Caco-2 (cell line): ENCODE results near the gene CHMP5. TPM values are rescaled to one million over a fixed set of nuclear protein-coding genes. Genes with fewer than 3 reads are reported as not detected.

Experiments
- BruUV-seq: library from RNA; stranded (reverse); fragments of 400-500 nt; replicated peaks from 2 replicates; lab custom pipeline; 2021; lab: Mats Ljungman, UMichigan
- CTCF ChIA-PET: fragments of 300-600 bp; sonication (Branson Sonifier 250); formaldehyde crosslinking; loops from one replicate; lab custom pipeline; 2022; ENCODE audit warnings: antibody characterized with exemption; lab: Charles Lee
- POLR2A ChIA-PET: fragments of 300-600 bp; sonication (Branson Sonifier 250); formaldehyde crosslinking; loops from one replicate; lab custom pipeline; 2022; ENCODE audit warnings: antibody characterized with exemption; lab: Charles Lee
- DNase-seq, 2 experiments: peaks; one replicate each; pipeline versions ENCODE4 v3.0.0 to v3.0.0-alpha.2; 2020 to 2022
- H3K27me3 ChIP-seq: replicated peaks from 2 replicates; pipeline ENCODE4 v1.6.0; 2011; ENCODE audit warnings: low read length; ENCODE audit not compliant: control insufficient read depth, insufficient read depth
- H3K36me3 ChIP-seq: 2 replicates; pipeline ENCODE4 v1.5.1; 2011; ENCODE audit warnings: low read length; ENCODE audit not compliant: control insufficient read depth, insufficient read depth
- H3K4me1 ChIP-seq: fragments of 250-450 bp; sonication (Bioruptor Pico); 2 replicates; pipeline ENCODE4 v1.5.1; 2020; ENCODE audit warnings: mild to moderate bottlenecking
- H3K4me3 ChIP-seq: 2 replicates; pipeline ENCODE4 v1.5.1; 2011; ENCODE audit warnings: low read depth, mild to moderate bottlenecking, control low read depth, low read length
- H3K9me3 ChIP-seq: fragments of 250-450 bp; sonication (Bioruptor Pico); 2 replicates; pipeline ENCODE4 v1.5.1; 2020; ENCODE audit warnings: mild to moderate bottlenecking, moderate library complexity
- H3K27ac Mint-ChIP-seq: one replicate; pipeline ENCODE4 v1.8.0; 2022; ENCODE audit warnings: mixed read lengths; ENCODE audit not compliant: unreplicated experiment
- H3K27me3 Mint-ChIP-seq: one replicate; pipeline ENCODE4 v1.8.0; 2022; ENCODE audit warnings: mixed read lengths; ENCODE audit not compliant: insufficient read depth, unreplicated experiment
- H3K36me3 Mint-ChIP-seq: one replicate; pipeline ENCODE4 v1.8.0; 2022; ENCODE audit warnings: mild to moderate bottlenecking, mixed read lengths; ENCODE audit not compliant: insufficient read depth, unreplicated experiment
- H3K4me1 Mint-ChIP-seq: one replicate; pipeline ENCODE4 v1.8.0; 2022; ENCODE audit warnings: low read depth, mixed read lengths; ENCODE audit not compliant: unreplicated experiment
- H3K4me3 Mint-ChIP-seq: one replicate; pipeline ENCODE4 v1.8.0; 2022; ENCODE audit warnings: mild to moderate bottlenecking, moderate library complexity, mixed read lengths; ENCODE audit not compliant: unreplicated experiment
- H3K9me3 Mint-ChIP-seq: one replicate; pipeline ENCODE4 v1.8.0; 2022; ENCODE audit warnings: mixed read lengths; ENCODE audit not compliant: unreplicated experiment
- intact Hi-C: fragments of 100-400 bp; cut with micrococcal nuclease; formaldehyde crosslinking; loops from one replicate; pipeline ENCODE4 v1.10.0; 2022; ENCODE audit not compliant: unreplicated experiment
- total RNA-seq: library from RNA; stranded (reverse); gene quantifications from 2 replicates; pipeline ENCODE4 v1.2.3, GENCODE V29; 2022
- TF ChIP-seq, protein P1 (sequence below), 2 experiments: fragments of 200-600 bp in 1 of 2; IDR thresholded peaks; 1 replicate in 1 of 2; 2 replicates in 1 of 2; pipeline versions ENCODE4 v1.5.1 to v1.8.0; 2011 to 2022; ENCODE audit warnings: antibody characterized with exemption in 1 of 2, control low read depth in 1 of 2, inconsistent platforms in 1 of 2, low read depth in 1 of 2, low read length in 1 of 2, mild to moderate bottlenecking in 1 of 2, moderate library complexity in 1 of 2; ENCODE audit not compliant: insufficient read depth in 1 of 2, severe bottlenecking in 1 of 2, unreplicated experiment in 1 of 2

The CHMP5 gene
- total RNA-seq, 1 experiment from 2014 or later, result 58.3 TPM

DNA sequence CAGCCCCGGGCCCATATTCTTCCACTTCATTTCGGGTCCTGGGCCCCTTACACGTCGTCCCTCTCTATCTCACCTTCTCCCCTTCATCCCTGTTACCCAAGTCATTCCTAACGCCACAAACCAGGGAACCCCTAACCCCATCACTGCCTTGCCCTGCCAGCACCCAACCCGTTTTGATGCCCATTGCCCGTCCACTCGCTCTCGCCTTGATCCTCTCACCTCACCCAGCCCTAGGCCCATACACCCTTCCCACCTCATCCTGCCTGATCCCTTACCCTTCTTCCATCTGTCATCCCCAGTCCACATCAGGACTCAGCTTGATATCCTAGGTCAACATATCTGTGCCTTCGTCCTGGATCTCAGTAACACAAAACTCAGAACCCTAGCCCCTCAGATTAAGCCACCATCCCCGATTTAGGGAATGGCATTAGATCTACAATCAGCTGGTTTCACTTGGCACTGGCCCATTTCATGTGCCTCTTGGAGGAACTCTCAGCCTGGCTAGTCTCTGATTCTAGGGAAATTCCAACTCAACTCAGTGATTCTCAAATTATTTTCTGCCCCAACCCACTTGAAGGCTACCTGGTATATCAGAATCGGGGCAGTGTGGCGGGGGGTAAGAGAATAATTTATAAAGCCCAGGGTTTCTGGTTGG lies 489 bp downstream of the CHMP5 start:
- Histone ChIP-seq H3K9me3 (no peaks in the 10 kb centered on the region), H3K27me3 (no peaks in the 10 kb centered on the region), H3K4me1 (no peaks in the 10 kb centered on the region), H3K36me3 (no peaks in the 10 kb centered on the region; the same call in 1 of the 2 replicates), H3K4me3 (peak overlapping the region; percentile 66)
- H3K4me3 Mint-ChIP-seq, result peak overlapping the region; percentile 87
- BruUV-seq, result TSS peak; percentile 41
- no peaks in the 10 kb centered on the region for H3K27me3 Mint-ChIP-seq
- ChIA-PET CTCF (no interaction called here), POLR2A (no interaction called here)
- H3K27ac Mint-ChIP-seq, result peak overlapping the region; percentile 87
- TF ChIP-seq, protein P1, sequence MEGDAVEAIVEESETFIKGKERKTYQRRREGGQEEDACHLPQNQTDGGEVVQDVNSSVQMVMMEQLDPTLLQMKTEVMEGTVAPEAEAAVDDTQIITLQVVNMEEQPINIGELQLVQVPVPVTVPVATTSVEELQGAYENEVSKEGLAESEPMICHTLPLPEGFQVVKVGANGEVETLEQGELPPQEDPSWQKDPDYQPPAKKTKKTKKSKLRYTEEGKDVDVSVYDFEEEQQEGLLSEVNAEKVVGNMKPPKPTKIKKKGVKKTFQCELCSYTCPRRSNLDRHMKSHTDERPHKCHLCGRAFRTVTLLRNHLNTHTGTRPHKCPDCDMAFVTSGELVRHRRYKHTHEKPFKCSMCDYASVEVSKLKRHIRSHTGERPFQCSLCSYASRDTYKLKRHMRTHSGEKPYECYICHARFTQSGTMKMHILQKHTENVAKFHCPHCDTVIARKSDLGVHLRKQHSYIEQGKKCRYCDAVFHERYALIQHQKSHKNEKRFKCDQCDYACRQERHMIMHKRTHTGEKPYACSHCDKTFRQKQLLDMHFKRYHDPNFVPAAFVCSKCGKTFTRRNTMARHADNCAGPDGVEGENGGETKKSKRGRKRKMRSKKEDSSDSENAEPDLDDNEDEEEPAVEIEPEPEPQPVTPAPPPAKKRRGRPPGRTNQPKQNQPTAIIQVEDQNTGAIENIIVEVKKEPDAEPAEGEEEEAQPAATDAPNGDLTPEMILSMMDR (IDR thresholded peaks at IDR 0.05; ENCODE audit: insufficient read depth in 1 of 2, low read depth in 1 of 2, low read length in 1 of 2, severe bottlenecking in 1 of 2, unreplicated experiment in 1 of 2), result no peak
- H3K36me3 Mint-ChIP-seq, result peaks cover 35% of the 10 kb centered on the region
- H3K4me1 Mint-ChIP-seq, result peaks cover 16% of the 10 kb centered on the region
- H3K9me3 Mint-ChIP-seq, result no peaks in the 10 kb centered on the region
- intact Hi-C loops, result loop anchor here (10.0 kb wide), 1 partner anchor 59 kb away; no protein-coding TSS in a partner anchor
- no peak for DNase-seq

DNA sequence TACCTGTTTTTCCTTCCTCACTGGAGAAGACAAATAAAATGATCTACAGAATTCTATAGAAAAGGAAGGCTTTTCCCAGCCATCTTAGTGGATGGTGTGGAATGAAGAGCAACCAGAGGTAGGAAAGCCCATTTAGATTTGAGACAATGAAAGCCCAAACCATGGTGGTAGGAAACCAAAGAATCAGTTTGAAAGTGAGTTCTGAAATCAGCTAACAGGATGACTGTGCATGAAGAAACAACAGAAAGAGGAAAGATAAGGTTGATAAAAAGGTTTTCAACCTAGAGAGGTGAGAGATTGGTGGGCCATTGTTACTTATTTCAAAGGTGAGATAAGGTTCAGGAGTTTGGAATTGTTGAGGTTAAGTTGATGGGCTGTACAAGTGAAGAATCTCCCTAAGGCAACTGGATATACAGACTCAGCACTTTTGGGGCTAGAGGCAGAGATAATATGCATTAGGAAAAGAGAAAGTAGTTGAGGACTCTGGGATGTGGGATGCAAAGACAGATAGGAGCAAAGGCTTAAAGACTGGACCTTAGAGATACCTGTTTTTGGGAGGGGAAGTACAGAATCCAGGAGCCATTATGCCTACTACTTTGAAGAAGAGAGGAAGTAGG lies 2.4 kb downstream of the CHMP5 start:
- Mint-ChIP-seq H3K4me3 (no peak overlapping the region), H3K4me1 (peaks cover 16% of the 10 kb centered on the region), H3K36me3 (peaks cover 33% of the 10 kb centered on the region), H3K9me3 (no peaks in the 10 kb centered on the region), H3K27me3 (no peaks in the 10 kb centered on the region), H3K27ac (no peak overlapping the region)
- no peaks in the 10 kb centered on the region for H3K27me3 ChIP-seq
- TF ChIP-seq, protein P1 (IDR thresholded peaks at IDR 0.05; ENCODE audit: insufficient read depth in 1 of 2, low read depth in 1 of 2, low read length in 1 of 2, severe bottlenecking in 1 of 2, unreplicated experiment in 1 of 2), result no peak
- POLR2A ChIA-PET, result no interaction called here
- H3K4me1 ChIP-seq, result no peaks in the 10 kb centered on the region; the same call in 1 of the 2 replicates
- CTCF ChIA-PET, result no interaction called here
- H3K9me3 ChIP-seq, result no peaks in the 10 kb centered on the region
- H3K4me3 ChIP-seq, result no peak overlapping the region
- BruUV-seq, result no TSS peak
- H3K36me3 ChIP-seq, result peaks cover 2% of the 10 kb centered on the region; the same call in 1 of the 2 replicates
- intact Hi-C loops, result loop anchor here (10.0 kb wide), 1 partner anchor 58 kb away; no protein-coding TSS in a partner anchor
- no peak for DNase-seq

DNA sequence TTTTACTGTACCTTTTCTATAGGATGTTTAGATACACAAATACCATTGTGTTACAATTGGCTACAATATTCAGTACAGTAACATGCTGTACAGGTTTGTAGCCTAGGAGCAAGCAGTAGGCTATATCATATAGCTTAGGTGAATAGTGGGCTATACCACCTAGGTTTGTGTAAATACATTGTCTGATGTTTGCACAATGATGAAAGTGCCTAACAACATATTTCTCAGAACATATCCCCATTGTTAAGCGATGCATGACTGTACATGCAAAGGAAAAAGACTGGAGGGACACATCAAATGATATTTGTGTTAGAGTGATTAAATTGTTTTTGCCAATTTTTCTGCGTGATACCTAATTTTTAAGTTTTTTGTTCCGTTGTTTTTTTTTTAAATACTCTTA lies 5.3 kb downstream of the CHMP5 start:
- Mint-ChIP-seq H3K27ac (no peak overlapping the region), H3K27me3 (no peaks in the 10 kb centered on the region), H3K4me3 (no peak overlapping the region), H3K9me3 (no peaks in the 10 kb centered on the region), H3K36me3 (peaks cover 38% of the 10 kb centered on the region), H3K4me1 (peaks cover 6% of the 10 kb centered on the region)
- Histone ChIP-seq H3K9me3 (no peaks in the 10 kb centered on the region), H3K4me3 (no peak overlapping the region), H3K4me1 (no peaks in the 10 kb centered on the region; the same call in 1 of the 2 replicates), H3K27me3 (no peaks in the 10 kb centered on the region), H3K36me3 (peaks cover 3% of the 10 kb centered on the region; the same call in 1 of the 2 replicates)
- TF ChIP-seq, protein P1 (IDR thresholded peaks at IDR 0.05; ENCODE audit: insufficient read depth in 1 of 2, low read depth in 1 of 2, low read length in 1 of 2, severe bottlenecking in 1 of 2, unreplicated experiment in 1 of 2), result no peak
- no TSS peak for BruUV-seq
- DNase-seq, result no peak
- ChIA-PET CTCF (no interaction called here), POLR2A (no interaction called here)
- intact Hi-C loops, result no loop called here
